ENCODE measurements around the gene DGLUCY.

- no peak for TF ChIP-seq CTCF (conservative IDR thresholded peaks at IDR 0.05)
- no peak for TF ChIP-seq ZFX (IDR thresholded peaks at IDR 0.05)
Observed at GRCh38 chr14:91207008-91207407, 93.1 kb downstream of the DGLUCY start.
